ENCODE data around the gene C2orf76. TPM values are rescaled to one million over a fixed set of nuclear protein-coding genes. Genes with fewer than 3 reads are reported as not detected.

The C2orf76 gene
- total and polyA plus RNA-seq, 2 experiments from 2014 or later: 9.5 to 17.0 TPM

- no peaks in the 10 kb centered on the region for H3K27me3 ChIP-seq
- H3K4me3 ChIP-seq: no peak overlapping the region
- no peaks in the 10 kb centered on the region for H3K9me3 ChIP-seq (ENCODE audit: low read depth)
- no peak for TF ChIP-seq CTCF (IDR thresholded peaks at IDR 0.05; ENCODE audit: low read depth, low read length)
- H3K27ac ChIP-seq: no peak overlapping the region
- H3K36me3 ChIP-seq: no peaks in the 10 kb centered on the region
- no peak for DNase-seq (ENCODE audit: low read depth in 1 of 2, low spot score in 1 of 2)
- H3K4me1 ChIP-seq (ENCODE audit: low read depth): no peaks in the 10 kb centered on the region
Observed at GRCh38 chr2:119337749-119338148, 28.9 kb downstream of the C2orf76 start.

- Histone ChIP-seq H3K9me3 (ENCODE audit: low read depth) (no peaks in the 10 kb centered on the region), H3K36me3 (no peaks in the 10 kb centered on the region), H3K4me3 (no peak overlapping the region), H3K4me1 (ENCODE audit: low read depth) (no peaks in the 10 kb centered on the region), H3K27ac (no peak overlapping the region), H3K27me3 (no peaks in the 10 kb centered on the region)
- DNase-seq (ENCODE audit: low read depth in 1 of 2, low spot score in 1 of 2): no peak
- TF ChIP-seq CTCF (IDR thresholded peaks at IDR 0.05; ENCODE audit: low read depth, low read length): no peak
Observed at GRCh38 chr2:119333833-119334232, 32.8 kb downstream of the C2orf76 start.

GRCh38 chr2:119333360-119333759 is 33.3 kb downstream of the C2orf76 start:
- Histone ChIP-seq H3K4me1 (ENCODE audit: low read depth) (no peaks in the 10 kb centered on the region), H3K27me3 (no peaks in the 10 kb centered on the region), H3K27ac (no peak overlapping the region), H3K4me3 (no peak overlapping the region), H3K9me3 (ENCODE audit: low read depth) (no peaks in the 10 kb centered on the region), H3K36me3 (no peaks in the 10 kb centered on the region)
- no peak for TF ChIP-seq CTCF (IDR thresholded peaks at IDR 0.05; ENCODE audit: low read depth, low read length)
- peak in 1 of 2 donors; percentile 19 for DNase-seq (ENCODE audit: low read depth in 1 of 2, low spot score in 1 of 2)

- no peaks in the 10 kb centered on the region for H3K4me1 ChIP-seq (ENCODE audit: low read depth)
- TF ChIP-seq CTCF (IDR thresholded peaks at IDR 0.05; ENCODE audit: low read depth, low read length): no peak
Observed at GRCh38 chr2:119332953-119333352, 33.7 kb downstream of the C2orf76 start.

GRCh38 chr2:119327431-119327830 is 39.2 kb downstream of the C2orf76 start:
- H3K4me1 ChIP-seq (ENCODE audit: low read depth): no peaks in the 10 kb centered on the region

More at GRCh38 chr2:119332953-119333352, 33.7 kb downstream of the C2orf76 start:
- DNase-seq (ENCODE audit: low read depth in 1 of 2, low spot score in 1 of 2): no peak
- H3K4me3 ChIP-seq: no peak overlapping the region
- no peaks in the 10 kb centered on the region for H3K27me3 ChIP-seq
- H3K27ac ChIP-seq: no peak overlapping the region
- no peaks in the 10 kb centered on the region for H3K9me3 ChIP-seq (ENCODE audit: low read depth)
- H3K36me3 ChIP-seq: no peaks in the 10 kb centered on the region

More at GRCh38 chr2:119327431-119327830, 39.2 kb downstream of the C2orf76 start:
- H3K9me3 ChIP-seq (ENCODE audit: low read depth): no peaks in the 10 kb centered on the region
- no peaks in the 10 kb centered on the region for H3K27me3 ChIP-seq
- TF ChIP-seq CTCF (IDR thresholded peaks at IDR 0.05; ENCODE audit: low read depth, low read length): no peak
- H3K36me3 ChIP-seq: no peaks in the 10 kb centered on the region
- H3K27ac ChIP-seq: no peak overlapping the region
- no peak for DNase-seq (ENCODE audit: low read depth in 1 of 2, low spot score in 1 of 2)
- H3K4me3 ChIP-seq: no peak overlapping the region

Data from cardiac muscle cell (in vitro differentiated cells and primary cell).